Measurements from ENCODE around the gene KRT9. TPM values are rescaled to one million over a fixed set of nuclear protein-coding genes. Genes with fewer than 3 reads are reported as not detected.

The KRT9 gene
- total RNA-seq, 4 donors from 2014 or later = not detected

DNA sequence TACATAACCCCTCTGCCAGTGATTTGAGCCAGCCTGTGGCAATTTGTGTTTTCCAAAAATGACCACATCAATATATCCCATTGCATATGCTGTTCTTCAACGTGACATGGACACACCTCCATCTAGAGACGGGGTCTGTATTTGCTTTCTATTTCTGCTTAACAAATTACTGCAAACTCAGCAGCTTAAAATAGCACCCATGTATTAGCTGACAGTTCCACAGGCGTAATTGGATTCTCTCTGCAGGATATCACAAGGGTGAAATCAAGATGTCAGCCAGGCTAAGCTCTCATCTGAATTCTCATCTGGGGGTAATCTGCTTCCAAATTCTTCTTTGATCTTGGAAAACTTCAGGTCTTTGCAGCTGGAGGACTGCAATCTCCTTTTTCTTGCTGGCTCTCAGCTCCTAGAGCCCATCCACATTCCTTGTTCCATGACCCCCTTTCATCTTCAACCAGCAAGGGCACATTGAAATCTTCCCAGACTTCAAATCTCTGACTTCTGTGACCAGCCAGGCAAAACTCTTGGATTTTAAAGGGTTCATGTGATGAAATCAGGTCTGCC lies 8.2 kb downstream of the KRT9 start:
- TF ChIP-seq, protein P1, sequence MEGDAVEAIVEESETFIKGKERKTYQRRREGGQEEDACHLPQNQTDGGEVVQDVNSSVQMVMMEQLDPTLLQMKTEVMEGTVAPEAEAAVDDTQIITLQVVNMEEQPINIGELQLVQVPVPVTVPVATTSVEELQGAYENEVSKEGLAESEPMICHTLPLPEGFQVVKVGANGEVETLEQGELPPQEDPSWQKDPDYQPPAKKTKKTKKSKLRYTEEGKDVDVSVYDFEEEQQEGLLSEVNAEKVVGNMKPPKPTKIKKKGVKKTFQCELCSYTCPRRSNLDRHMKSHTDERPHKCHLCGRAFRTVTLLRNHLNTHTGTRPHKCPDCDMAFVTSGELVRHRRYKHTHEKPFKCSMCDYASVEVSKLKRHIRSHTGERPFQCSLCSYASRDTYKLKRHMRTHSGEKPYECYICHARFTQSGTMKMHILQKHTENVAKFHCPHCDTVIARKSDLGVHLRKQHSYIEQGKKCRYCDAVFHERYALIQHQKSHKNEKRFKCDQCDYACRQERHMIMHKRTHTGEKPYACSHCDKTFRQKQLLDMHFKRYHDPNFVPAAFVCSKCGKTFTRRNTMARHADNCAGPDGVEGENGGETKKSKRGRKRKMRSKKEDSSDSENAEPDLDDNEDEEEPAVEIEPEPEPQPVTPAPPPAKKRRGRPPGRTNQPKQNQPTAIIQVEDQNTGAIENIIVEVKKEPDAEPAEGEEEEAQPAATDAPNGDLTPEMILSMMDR (IDR thresholded peaks at IDR 0.05; ENCODE audit: low read depth) = no peak

DNA sequence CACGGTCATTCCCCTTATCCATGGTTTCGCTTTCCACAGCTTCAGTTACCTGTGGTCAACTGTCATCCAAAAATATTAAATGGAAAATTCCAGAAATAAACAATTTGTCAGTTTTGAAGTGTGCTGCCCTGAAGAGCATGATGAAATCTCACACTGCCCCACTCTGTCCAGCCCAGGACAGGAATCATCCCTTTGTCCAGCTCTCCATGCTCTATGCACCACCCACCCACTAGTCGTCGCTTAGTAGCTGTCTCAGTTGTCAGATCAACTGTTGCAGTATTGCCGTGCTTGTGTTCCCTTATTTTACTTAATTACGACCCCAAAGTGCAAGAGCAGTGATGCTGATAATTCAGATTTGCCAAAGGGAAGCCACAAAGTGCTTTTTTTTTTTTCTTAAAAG lies 10.3 kb downstream of the KRT9 start:
- TF ChIP-seq, protein P1 (IDR thresholded peaks at IDR 0.05; ENCODE audit: low read depth) = no peak

DNA sequence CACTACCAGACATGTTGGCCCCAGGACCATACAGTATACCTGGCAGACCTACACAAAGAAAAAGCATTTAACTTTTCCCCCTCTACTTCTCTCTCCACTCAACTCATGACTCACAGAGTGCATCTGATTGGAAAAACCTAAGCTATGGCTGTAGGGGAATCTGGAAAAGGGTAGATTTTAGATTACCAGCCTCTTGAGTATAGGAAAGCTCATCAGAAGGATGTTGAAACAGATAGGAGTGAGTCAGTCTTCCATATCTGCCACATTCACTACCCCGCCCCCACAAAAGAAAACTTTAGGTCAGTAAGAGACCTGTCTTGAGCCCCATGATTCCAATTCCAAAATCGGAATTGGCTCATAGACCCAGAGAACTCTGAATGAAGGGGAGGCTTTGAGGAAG lies 12.3 kb downstream of the KRT9 start:
- TF ChIP-seq, protein P1 (IDR thresholded peaks at IDR 0.05; ENCODE audit: low read depth) = no peak

DNA sequence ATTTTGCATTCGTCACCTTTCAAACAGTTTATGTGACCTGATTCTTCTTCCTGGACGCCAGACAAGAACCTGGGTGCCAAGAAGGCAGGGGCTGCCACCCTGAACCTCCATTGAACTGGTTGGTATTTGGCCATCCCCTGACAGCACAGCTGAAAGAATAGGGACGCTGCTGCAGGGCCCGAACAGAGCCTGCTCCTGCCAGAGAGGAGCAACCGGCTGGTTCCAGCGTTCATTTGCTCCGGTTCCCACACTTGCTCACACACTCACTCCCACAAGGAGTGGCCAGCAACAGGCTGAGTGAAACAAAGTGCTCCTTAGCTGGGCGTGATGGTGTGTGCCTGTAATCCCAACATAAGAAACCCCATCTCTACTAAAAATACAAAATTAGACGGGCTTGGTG lies 14.9 kb downstream of the KRT9 start:
- TF ChIP-seq, protein P1 (IDR thresholded peaks at IDR 0.05; ENCODE audit: low read depth) = no peak

DNA sequence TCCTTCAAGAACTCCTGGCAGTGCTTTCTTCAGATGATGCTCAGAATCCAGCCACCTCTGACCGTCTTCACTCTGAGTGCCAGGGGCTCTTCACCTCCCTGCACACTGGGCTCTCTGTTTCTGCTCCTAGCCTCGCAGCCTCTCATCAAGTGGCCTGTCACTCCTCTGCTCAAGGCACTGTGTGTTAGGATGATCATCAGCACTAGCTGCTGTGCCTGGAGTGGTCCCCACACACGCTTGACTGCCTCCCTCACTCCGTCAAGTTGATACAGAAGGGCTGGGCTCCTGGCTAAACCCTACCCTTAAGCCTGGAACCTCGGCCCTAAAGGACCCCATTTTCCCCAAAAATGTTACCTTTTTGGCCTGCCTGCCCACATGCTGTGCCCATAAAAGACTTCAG lies 15.6 kb downstream of the KRT9 start:
- TF ChIP-seq, protein P1 (IDR thresholded peaks at IDR 0.05; ENCODE audit: low read depth) = no peak

DNA sequence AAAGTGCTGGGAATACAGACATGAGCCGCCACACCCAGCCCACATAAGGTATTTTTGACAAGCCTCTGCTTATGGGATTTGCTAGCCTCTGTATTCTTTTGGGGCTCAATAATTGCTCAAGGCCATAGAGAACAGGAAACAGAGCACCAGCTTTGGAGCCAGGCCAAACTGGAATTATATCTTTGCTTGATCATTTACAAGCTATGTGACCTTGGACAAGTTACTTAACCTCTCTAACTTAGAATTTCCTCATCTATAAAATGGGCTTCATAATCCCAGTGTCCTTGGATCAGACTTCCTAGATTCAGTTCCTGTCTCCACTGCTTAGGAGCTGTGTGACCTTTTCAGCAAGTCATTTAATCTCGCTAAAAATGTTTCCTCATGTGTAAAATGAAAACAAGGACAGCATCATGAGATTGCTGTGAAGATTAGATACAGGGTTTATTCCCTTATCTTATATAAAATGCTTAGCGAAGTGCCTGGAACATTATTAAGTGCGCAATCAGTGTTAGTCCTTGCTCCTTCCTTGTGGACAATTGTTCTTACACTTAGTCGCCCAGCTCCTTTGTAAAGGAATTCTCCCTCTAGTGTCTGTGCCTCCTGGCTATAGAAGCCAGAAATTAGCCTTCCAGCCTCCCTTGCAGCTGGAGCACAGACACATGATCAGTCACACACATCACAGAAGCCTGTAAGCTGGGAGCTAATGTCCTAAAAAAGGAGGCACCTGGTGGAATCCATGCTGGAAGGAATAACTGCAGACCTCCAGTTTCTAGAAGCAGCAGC lies 16.6 kb downstream of the KRT9 start:
- TF ChIP-seq, protein P1 (IDR thresholded peaks at IDR 0.05; ENCODE audit: low read depth) = no peak

DNA sequence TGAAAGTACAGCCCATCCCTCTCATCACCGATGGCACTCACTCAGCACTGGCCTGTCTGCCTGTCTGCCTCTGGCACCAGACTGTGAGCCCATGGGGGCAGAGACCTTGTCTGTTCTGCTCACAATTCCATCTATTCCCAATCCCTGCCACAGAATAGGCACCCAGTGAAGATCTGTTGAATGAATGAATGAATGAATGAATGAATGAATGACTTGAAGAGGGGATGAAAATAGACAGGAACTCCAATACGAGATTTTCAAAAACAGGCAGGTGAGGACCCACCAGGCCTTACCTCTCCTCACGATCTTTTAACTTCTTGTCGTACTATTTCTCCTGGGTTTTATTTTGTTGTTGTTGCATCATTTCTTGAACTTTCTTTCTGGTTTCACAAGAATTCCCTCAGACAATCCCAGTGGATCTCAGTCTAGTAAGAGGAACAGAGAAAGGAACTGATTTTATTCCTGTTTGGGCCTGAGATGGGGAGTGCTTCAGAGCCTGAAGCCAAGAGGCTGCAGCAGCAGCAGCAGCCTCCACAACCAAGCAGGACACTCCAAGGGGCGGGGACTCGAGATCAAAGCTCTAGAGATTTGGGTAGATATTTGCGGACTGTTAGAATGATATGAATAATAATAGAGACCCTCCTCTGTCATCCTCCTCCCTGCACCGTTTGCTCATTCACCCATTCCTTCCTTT lies 17.7 kb downstream of the KRT9 start:
- TF ChIP-seq, protein P1 (IDR thresholded peaks at IDR 0.05; ENCODE audit: low read depth) = no peak

Measured in subcutaneous adipose tissue (tissue), 4 donors.